ENCODE results near the gene FRMD4A.

GRCh38 chr10:13970236-13970956 is 360.3 kb downstream of the FRMD4A start:
- TF ChIP-seq CTCF (IDR thresholded peaks at IDR 0.05), result no peak
- no peak for TF ChIP-seq POLR2AphosphoS5 (IDR thresholded peaks at IDR 0.05)

Measured in upper lobe of left lung (tissue), 4 donors.